Globus pallidus (tissue), 1 donor: ENCODE results near the gene TSNAXIP1.
A peak's percentile ranks its signal among the peaks of the same experiment; 100 is the strongest.
"Not testable (repeated sequence)": the region's sequence is repeated elsewhere in the genome, so short reads cannot be mapped to it uniquely, and the experiment has no call there.

Source experiments
- DNase-seq: peaks from one replicate; pipeline ENCODE4 v3.0.0-alpha.2; 2015; ENCODE audit warnings: low spot score

Gene TSNAXIP1

DNA sequence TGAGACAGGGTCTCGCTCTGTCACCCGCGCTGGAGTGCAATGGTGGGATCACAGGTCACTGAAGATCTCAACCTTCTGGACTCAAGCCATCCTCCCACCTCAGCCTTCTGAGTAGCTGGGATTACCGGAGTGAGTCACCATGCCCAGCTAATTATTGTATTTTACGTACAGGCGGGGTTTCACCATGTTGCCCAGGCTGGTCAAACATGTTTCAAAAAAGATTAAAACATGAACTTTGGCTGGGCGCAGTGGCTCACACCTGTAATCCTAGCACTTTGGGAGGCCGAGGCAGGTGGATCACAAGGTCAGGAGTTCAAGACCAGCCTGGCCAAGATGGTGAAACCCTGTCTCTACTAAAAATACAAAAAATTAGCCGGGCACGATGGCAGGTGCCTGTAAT is 30.5 kb downstream of the TSNAXIP1 start:
- DNase-seq = not testable (repeated sequence)

DNA sequence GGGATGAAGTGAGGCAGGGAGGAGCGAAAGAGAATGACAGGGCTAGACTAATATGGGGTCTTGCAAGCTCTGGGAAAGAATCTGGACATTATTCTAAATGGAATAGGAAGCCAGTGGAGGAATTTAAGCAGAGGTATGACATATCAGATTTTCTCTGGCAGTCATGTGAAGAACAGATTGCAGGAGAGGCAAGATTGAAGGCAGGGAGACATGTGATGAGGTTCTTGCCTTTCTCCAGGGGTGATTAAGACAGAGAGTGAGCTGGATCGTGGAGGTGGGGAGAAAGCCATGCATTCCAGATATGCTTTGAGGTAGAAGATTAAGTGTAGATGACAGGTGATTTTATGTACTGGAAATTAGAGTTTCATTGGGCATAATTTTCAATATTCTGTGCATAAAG is 31.1 kb downstream of the TSNAXIP1 start:
- DNase-seq = no peak

DNA sequence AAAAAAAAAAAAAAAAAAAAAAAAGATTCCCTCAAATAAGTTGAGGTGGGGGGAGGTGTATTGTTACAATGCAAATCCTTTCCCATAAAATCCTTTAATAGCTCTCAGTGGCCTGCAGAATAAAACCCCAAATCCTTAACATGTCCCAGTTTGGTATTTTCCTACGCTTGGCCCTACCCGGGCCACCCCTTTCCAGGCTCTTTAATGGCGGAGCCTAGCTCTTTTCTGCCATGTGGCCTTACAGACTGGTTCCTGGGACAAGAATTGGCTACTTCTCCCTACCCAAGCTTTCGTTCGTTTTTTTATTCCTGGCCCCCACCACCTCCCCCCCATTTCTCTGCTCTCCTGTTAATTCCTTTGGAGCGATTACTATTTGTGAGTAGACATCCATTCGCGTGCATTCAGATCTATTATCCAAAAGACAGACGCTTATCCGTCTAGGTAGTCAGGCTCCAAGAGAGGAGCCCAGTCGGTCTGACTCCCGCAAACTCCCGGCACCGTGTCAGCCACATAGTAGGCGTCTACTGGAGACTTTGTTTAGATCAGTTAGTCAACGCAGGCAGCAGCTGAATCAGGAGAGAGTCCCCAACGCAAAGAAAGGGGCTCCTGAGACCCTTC is 34.6 kb downstream of the TSNAXIP1 start:
- no peak for DNase-seq

DNA sequence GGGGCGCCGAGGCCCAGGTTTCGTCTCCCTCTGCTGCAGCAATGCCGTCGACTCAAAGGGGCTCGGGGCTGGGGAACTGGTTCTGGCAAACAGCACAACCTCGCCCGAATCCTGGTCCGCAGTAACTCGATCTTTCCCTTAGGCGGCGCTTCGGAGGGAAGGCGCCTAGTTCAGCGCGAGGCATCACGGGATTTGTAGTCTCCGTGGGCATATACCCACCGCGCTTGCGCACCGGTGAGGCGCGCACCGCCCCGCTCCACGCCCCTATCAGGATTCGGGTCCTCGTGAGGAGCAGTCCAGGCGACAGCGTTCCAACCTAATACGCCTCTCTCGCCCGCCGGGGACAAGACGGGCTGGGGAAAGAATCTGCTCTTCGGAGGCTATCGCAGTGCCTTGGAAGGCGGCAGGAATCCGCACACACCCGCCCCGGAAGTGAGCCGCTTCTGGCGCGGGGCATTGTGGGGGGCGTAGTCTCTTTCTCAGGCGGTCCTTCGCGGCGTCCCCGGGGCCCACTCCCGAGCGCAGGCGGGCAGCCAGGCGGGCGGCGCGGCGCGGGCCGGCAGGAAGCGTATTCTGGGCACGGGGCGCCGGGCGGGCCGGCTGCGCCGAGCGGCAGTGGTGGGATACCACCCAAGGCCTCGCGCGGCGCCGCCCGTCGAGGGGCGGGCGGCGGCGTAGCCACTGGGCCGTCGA is 35.3 kb downstream of the TSNAXIP1 start, which contains the start of gene THAP11:
TSS of gene THAP11 (plus strand) at position 505 of the 693 bp plus-strand sequence. CDS start 235 bp downstream, outside the sequence.
- peak; percentile 93 for DNase-seq

DNA sequence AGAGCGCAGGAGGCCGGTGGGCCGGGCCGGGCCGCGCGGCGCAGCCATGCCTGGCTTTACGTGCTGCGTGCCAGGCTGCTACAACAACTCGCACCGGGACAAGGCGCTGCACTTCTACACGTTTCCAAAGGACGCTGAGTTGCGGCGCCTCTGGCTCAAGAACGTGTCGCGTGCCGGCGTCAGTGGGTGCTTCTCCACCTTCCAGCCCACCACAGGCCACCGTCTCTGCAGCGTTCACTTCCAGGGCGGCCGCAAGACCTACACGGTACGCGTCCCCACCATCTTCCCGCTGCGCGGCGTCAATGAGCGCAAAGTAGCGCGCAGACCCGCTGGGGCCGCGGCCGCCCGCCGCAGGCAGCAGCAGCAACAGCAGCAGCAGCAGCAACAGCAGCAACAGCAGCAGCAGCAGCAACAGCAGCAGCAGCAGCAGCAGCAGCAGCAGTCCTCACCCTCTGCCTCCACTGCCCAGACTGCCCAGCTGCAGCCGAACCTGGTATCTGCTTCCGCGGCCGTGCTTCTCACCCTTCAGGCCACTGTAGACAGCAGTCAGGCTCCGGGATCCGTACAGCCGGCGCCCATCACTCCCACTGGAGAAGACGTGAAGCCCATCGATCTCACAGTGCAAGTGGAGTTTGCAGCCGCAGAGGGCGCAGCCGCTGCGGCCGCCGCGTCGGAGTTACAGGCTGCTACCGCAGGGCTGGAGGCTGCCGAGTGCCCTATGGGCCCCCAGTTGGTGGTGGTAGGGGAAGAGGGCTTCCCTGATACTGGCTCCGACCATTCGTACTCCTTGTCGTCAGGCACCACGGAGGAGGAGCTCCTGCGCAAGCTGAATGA is 36.0 kb downstream of the TSNAXIP1 start:
- DNase-seq = peak; percentile 51

DNA sequence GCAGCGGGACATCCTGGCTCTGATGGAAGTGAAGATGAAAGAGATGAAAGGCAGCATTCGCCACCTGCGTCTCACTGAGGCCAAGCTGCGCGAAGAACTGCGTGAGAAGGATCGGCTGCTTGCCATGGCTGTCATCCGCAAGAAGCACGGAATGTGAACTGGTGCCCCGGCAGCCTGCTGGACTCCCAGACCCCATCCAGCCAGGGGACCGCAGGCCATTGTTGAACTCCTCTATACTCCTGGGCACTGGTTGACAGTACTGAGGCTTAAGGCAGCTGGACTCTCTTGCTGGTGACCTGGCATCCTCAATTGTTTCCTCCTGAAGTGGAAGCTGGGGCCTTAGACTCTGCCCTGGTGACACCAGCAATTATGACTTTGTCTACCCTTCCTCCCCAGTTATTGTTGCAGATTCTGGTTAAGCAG is 36.7 kb downstream of the TSNAXIP1 start:
- no peak for DNase-seq

DNA sequence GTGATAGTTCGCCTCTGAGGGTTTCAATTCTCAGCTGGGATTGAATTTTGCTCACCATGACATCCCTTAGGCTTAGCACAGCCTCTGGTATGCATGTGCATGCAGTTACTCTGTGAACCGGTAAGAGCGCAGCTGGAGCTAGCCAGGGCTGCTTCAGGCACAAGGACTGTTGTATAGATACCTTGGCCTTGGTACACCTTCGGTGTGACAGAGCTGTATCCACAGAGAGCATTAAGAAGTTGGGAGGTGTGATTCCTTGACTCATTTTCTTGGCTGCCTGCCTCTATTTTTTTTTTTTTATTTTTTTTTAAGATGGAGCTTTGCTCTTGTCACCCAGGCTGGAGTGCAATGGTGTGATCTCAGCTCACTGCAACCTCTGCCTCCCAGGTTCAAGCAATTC is 37.8 kb downstream of the TSNAXIP1 start:
- DNase-seq = no peak

DNA sequence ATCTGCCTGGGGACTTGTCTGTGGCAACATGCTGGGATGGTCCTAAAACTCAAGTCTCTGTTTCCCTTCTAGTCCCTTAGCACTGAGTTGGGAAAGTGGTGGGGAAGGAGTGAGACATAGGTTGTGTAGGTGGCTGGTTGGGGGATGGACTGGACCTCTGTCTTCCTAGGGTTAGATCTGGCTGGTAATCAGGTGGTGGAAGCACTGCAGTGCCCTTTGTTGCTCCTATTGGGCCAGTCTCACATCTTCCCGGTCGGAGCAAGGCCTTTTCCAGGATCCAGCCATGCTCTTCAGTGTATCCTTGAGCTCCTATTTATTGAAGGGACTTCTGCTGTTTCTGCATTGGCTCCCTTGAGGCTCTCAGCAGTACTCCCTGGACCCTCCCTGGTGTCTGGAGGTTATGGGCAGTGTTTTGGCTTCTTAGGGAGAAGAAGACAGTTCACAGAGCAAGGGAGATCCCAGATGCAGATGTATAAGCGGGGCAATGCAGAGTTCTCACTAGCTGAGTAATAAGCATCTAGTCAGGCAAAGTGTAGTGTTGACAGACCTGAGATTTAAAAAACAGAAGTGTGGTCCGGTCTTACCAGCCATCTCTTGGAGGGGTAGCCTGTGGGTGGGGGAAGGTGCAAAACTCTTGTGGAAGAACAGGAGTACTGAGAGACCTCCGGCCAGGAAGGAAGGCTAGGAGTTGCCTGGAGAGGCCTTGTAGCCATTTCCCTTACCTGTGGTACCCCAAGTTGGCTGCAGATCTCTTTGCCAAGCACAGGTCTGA is 38.8 kb downstream of the TSNAXIP1 start:
- DNase-seq = no peak

DNA sequence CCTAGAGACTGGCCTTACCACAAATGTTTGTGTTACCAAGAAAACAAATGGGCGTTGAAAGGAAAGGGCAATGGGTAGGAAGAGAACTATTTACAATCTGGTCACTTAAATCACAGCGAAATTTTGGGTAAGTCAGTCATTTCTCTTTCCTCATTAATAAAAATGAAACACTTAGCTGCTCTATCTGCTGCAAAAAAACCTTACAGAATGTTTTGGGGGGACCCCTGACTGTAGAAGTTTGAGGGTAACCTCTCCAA is 39.3 kb downstream of the TSNAXIP1 start:
- DNase-seq = no peak

DNA sequence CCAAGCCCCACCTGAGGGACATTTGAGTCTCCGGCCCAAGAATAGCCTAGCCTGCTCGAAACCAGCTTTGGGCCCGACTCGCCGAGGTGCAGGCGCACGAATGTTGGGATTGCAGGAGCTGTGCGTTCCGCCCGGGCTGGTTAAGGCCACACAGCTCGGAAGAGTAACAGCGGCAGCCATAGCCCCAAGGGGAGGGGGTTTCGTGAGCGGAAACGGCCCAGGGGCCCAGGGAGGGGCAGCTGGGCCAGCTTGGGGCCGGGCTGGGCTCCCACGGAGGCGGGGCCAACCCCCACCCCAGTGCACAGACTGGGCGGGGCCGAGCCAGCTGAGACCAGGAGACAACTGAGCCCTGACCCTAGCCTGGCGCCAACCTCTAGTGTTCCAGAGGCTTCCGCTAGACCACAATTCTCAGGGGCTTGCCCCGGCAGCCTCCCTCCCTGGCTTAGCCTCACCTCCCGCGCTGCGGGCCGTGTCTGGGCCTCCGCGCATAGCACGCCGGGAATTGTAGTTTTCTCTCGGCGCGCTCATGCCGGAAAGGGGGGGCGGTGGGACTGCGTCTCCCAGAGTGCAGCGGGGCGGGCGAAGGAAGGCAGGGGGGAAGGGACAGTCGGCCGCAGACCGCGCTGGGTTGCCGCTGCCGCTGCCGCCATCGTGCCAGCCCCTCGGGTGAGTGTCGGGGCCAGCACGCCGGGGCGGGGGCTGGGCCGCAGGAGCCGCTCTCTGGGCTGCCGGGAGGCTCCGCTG is 39.8 kb downstream of the TSNAXIP1 start, which contains the start of gene NUTF2:
TSS of gene NUTF2 (plus strand) at position 614 of the 744 bp plus-strand sequence. CDS start 18,198 bp downstream, outside the sequence.
- DNase-seq = peak; percentile 95

DNA sequence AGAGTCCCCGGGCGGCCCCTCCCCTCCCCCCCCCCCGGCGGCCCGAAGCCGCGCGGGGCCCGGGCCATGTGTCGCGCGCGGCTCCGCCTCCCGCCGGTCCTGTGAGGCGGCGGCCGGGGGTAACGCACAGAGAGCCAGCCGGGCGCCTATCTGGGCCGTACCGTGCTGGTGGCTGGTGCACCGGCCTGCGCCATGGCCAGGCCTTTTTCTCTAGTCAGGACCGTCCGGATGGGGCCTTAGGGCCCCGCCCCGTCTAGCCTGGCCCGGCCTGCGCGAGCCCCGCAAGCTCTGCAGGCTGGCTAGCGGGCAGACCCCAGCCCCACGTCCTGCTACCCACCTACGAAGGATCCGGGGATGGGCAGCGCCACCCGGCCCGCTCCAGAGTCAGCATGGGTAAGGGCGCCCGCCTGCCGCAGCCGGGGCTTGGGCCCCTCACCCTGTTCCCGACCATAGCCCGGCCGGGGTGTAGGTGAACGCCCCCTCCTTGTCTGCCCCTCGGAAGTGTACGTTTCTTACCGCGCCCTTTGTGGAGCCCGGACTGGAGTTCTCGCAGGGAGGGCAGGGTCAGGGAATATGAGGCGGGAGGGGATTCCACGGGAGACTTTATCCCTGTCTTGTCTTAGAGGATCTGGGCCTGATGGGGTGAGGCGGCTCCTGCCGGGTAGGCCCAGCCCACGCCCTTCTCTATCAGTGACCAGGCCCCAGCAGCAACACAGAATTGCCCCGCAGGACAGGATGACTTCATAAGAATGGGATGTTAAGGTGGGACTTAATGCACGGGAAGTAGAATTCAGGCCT is 40.6 kb downstream of the TSNAXIP1 start, which contains the start of gene CENPT:
TSS of gene CENPT (minus strand) at position 630 of the 798 bp plus-strand sequence. CDS start 13,834 bp downstream, outside the sequence.
- DNase-seq = no peak

DNA sequence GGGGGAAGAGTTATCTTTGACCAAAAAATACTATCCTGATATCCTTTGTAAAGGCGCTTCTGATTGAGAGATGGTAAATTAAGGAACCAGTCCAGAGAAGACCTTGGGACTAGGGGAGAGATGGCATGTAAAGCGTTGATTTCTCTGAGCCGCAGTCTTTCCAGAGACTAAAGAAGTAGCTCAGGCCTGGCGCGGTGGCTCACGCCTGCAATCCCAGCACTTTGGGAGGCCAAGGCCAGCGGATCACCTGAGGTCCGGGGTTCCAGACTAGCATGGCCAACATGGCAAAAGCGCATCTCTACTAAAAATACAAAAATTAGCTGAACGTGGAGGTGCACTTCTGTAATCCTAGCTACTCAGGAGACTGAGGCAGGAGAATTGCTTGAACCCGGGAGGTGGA is 41.4 kb downstream of the TSNAXIP1 start:
- no peak for DNase-seq

DNA sequence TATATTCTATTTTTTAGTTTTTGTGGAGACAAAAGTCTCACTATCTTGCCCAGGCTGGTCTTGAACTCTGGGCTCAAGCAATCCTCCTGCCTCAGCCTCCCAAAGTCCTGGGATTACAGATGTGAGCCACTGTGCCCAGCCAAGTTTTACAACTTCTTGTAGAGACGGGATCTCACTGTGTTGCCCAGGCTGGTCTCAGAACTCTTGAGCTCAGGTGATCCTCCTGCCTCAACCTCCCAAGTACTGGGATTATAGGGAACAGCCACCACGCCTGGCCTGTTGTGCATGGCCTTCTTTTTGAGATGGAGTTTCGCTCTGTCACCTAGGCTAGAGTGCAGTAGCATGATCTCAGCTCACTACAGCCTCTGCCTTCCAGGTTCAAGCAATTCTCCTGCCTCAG is 47.0 kb downstream of the TSNAXIP1 start:
- DNase-seq = no peak

DNA sequence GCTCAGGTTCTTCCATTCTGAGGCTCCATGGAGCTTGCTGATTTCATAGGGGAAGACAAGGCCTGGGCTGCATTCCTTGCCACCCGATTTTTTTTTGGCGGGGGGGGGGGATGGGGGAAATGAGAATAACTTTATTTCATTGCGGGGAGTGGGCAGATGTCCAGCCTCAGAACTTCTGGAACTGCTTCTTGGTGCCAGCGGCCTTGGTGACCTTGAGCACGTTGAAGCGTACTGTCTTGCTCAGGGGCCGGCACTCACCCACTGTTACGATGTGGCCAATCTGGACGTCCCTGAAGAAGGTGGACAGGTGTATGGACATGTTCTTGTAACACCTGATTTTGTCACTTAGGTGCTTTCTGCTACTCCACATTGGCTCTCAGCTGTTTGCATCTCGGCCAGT is 49.1 kb downstream of the TSNAXIP1 start:
- DNase-seq = no peak

DNA sequence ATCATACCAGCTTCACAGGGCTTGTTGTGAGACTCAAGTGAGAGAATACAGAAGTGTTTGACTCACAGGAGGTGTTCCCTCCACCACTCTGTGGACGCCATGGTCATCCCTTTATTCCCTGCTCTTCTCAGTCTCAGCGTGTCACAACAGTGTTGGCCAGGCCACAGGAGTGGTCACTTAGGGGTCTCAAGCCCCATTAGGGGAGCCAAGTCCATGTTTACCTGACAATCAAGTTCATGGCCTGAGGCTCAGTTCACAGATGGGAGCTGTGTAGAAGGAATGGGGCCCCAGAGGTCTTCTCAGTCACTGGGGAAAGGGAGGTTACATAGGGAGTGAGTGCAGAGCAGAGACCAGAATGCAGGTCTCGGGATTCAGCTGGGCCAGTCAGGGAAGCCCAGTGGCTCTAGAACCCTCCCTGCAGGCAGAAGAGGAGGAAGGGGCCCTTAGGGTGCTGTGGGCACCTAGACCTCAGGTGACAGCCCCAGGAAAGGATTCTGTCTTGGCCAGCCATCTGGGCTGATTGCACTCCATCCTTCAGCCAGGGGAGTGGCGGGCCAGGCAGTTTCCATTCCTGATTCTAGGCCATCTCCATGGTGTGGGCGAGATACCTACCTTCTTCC is 50.3 kb downstream of the TSNAXIP1 start:
- DNase-seq = no peak

DNA sequence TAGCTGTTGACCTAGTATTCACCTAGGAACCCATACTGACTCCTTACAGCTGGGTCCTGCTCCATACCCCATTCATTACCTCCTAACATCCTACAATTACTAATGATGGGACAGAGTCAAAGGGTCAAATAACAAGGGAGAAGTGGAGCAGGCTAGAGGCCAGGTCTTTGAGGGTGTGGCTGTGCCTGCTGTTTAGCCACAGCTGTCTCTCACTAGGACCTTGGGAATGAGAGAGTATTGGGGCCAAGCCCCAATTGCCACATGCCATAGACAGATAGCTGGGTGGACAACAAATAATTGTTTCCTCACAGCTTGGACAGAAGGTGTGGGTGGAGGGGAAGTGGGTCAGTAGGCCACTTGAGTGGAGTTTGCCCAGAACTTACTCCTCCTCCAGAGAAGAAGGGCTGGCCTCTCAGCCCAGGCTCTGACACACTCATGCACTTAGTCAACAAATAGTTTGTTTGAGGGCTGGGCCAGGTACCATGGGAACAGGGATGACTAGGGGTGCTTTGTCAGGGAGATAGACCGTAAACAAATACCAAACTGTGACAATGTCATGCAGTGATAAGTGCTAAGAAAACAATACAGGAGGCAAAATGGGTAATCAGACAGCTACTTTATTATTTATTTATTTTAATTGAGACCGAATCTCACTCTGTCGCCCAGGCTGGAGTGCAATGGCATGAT is 51.0 kb downstream of the TSNAXIP1 start:
- DNase-seq = no peak

DNA sequence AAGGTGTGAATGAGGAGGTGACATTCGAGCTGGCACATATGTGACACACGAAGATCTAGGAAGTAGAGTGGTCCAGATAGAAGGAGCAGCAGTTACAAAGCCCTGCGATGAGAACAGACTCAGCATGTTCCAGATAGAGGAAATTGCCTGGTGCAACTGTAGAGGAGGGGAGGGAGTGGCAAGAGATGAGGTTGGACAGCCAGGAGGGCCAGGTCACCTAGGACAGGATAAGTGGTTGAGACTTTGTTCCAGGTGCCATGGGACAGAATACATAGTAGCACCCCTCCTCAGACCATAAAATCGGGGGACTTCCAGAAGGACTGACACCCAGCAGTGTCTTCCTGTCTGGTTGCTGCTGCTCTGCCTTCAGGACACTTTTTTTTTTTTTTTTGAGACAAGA is 51.8 kb downstream of the TSNAXIP1 start:
- no peak for DNase-seq

DNA sequence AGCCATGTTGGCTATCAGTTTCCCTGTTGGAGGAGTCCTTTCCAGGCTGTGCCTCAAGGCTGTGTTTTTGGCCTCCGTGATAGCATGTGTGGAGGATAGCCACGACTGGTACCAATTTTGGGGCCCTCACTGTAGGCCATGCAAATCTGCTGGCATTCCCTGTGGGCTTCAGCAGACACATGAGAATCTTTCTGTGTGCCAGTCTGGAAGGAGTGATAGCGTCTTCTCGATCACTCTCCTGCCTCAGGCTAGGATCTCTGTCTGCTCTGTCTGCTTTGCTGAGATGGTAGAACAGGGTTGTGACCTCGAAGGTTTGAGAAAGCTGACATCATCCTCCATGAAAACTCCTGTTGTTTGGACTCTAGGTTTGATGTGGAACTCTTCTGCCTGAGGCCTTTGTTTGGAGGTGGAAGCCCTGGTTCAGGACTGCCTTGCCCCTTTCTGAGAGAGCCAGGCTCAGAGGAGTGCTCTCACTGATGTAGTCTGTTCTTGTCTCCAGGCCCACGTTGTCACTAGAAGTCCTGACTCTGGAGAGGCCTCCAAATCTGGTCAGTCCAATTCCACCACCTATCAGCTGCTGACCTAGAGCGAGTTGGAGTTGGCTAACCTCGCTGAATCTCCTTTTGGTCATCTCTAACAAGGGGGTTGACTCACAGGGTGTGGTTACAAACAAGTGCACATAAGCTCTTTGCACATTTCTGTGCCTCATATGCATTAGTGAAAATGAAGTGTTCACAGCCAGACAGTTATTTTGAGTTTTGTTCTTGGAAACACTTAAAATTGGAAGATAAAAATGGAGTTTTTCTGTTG is 54.1 kb downstream of the TSNAXIP1 start:
- DNase-seq = no peak

DNA sequence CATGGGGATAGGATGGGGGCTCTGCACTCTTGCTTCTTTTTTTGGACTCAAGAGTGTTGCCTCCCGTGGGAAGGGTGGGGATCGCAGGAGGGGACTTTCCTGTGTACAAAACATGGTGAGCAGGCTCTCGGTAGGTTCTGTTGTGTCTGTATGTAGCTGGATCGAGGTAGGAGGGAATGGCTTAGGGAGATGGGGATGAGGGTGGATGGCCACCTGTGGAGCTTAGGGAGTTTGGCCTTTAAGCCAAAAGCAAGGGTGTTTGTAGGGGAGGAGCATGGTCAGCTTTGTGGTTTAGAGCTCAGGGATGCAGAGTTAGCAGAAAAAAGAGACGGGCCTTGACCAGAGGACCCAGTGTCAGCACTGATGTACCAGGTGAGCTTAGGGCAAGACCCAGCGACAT is 55.2 kb downstream of the TSNAXIP1 start:
- no peak for DNase-seq
